Mesendoderm (in vitro differentiated cells): ENCODE data around the gene PAK4.

Experiments used
- DNase-seq: peaks from one replicate; pipeline ENCODE4 v3.0.0; 2013
- H2AK5ac ChIP-seq: 2 replicates; pipeline ENCODE4 v1.6.1; 2013; ENCODE audit warnings: low read length, inconsistent platforms
- H2BK120ac ChIP-seq: 2 replicates; pipeline ENCODE4 v1.6.1; 2013; ENCODE audit warnings: low read depth, mild to moderate bottlenecking, low read length, moderate library complexity, mixed read lengths
- H2BK15ac ChIP-seq: replicated peaks from 2 replicates; pipeline ENCODE4 v1.6.1; 2013; ENCODE audit warnings: low read depth, mild to moderate bottlenecking, moderate library complexity
- H2BK5ac ChIP-seq: 2 replicates; pipeline ENCODE4 v1.6.1; 2013; ENCODE audit warnings: low read length, inconsistent platforms
- H3K18ac ChIP-seq: 2 replicates; pipeline ENCODE4 v1.6.1; 2013; ENCODE audit warnings: mild to moderate bottlenecking, low read length, mixed read lengths
- H3K23ac ChIP-seq: one replicate; pipeline ENCODE4 v1.6.1; 2013; ENCODE audit warnings: low read length
- H3K27ac ChIP-seq: 2 replicates; pipeline ENCODE4 v1.5.1; 2013; ENCODE audit warnings: low read depth, mild to moderate bottlenecking, inconsistent platforms, low read length, moderate library complexity
- H3K27me3 ChIP-seq: 2 replicates; pipeline ENCODE4 v1.6.1; 2013; ENCODE audit warnings: low read length, control low read depth, mild to moderate bottlenecking, inconsistent platforms; ENCODE audit not compliant: insufficient read depth, poor library complexity
- H3K36me3 ChIP-seq: 2 replicates; pipeline ENCODE4 v1.6.1; 2013; ENCODE audit warnings: low read length, inconsistent platforms; ENCODE audit not compliant: control insufficient read depth, insufficient read depth
- H3K4ac ChIP-seq: one replicate; pipeline ENCODE4 v1.6.1; 2013; ENCODE audit warnings: low read depth, mild to moderate bottlenecking, low read length, moderate library complexity
- H3K4me1 ChIP-seq: 2 replicates; pipeline ENCODE4 v1.6.1; 2013; ENCODE audit warnings: low read depth, low read length, inconsistent platforms; ENCODE audit not compliant: control insufficient read depth
- H3K4me2 ChIP-seq: 2 replicates; pipeline ENCODE4 v1.6.1; 2013; ENCODE audit warnings: low read length
- H3K4me3 ChIP-seq: 2 replicates; pipeline ENCODE4 v1.5.1; 2013; ENCODE audit warnings: mild to moderate bottlenecking, low read length
- H3K56ac ChIP-seq: one replicate; pipeline ENCODE4 v1.6.1; 2013; ENCODE audit warnings: low read length
- H3K79me1 ChIP-seq: 2 replicates; pipeline ENCODE4 v1.6.1; 2013; ENCODE audit warnings: low read length, inconsistent platforms
- H3K79me2 ChIP-seq: 2 replicates; pipeline ENCODE4 v1.6.1; 2013; ENCODE audit warnings: mild to moderate bottlenecking, low read length; ENCODE audit not compliant: control insufficient read depth, insufficient read depth
- H3K9ac ChIP-seq: 2 replicates; pipeline ENCODE4 v1.6.1; 2013; ENCODE audit warnings: low read length, inconsistent platforms
- H4K5ac ChIP-seq: one replicate; pipeline ENCODE4 v1.6.1; 2013; ENCODE audit warnings: low read length
- H4K8ac ChIP-seq: one replicate; pipeline ENCODE4 v1.6.1; 2013; ENCODE audit warnings: low read depth, mild to moderate bottlenecking, control low read depth, low read length, moderate library complexity
- WGBS: extraction: QIAGEN DNeasy Blood & Tissue Kit; methylation state at CpG from one replicate; pipeline ENCODE4 v1.1.7; 2013; ENCODE audit warnings: low lambda C conversion rate, missing lambda C conversion rate; ENCODE audit not compliant: insufficient coverage; ENCODE audit errors: extremely low coverage; 5-methylcytosine and 5-hydroxymethylcytosine counted together

The PAK4 gene

DNA sequence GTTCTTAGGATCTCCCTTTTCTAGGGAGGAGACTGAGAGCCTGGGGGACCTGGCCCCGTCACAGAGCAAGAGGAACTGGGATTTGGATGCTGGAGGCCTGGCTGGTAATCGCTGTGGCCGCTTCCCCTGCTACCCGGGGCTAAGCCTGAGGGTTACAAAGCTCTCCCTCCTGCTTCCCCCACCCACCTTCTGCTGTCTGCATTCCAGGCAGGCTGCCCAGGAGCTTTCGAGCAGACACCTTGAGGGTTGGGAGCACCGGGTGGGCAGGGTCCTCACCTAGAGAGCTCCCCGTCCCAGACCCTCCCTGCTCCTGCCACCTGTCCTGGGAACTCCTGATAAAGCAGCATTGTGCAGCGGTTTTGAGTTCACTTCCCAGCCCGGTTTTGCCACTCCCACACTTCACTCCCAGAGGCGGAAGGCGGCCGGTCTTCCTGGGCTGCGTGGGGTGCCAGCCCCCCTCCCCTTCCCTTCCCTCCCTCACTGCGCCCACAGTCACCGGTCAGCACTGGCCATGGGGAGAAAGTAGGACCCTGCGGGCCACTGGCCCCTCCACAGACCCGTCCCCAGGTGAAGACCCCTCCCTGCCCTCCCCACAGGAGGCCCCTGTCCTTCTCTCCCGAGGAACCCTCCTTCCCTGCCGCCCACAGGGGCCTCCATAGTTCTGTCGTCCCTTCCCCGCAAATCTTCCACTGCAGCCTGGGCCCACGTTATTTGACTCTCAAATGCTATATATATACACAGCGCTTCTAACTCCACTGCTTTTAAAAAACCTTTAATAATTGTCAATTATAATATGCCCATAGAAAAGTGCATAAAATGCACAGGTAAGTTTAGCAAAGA lies 8.1 kb downstream of the PAK4 start:
- H3K27me3 ChIP-seq, result no peaks in the 10 kb centered on the region
- H3K23ac ChIP-seq, result no peak overlapping the region
- DNase-seq, result peak; percentile 46
- peaks cover 11% of the 10 kb centered on the region for H3K4me1 ChIP-seq
- no peak overlapping the region for H2BK15ac ChIP-seq
- H3K4me2 ChIP-seq, result no peak overlapping the region
- H3K9ac ChIP-seq, result peak overlapping the region; percentile 33
- H3K36me3 ChIP-seq, result no peaks in the 10 kb centered on the region
- no CpG with 5 or more reads among the region's 23 CpGs for WGBS
- no peak overlapping the region for H2BK5ac ChIP-seq
- H3K79me2 ChIP-seq, result peaks cover 60% of the 10 kb centered on the region
- no peak overlapping the region for H4K8ac ChIP-seq
- no peak overlapping the region for H2AK5ac ChIP-seq
- H2BK120ac ChIP-seq, result no peak overlapping the region
- H3K56ac ChIP-seq, result peak overlapping the region; percentile 57
- no peak overlapping the region for H4K5ac ChIP-seq
- H3K79me1 ChIP-seq, result peaks cover 35% of the 10 kb centered on the region
- H3K4me3 ChIP-seq, result no peak overlapping the region
- H3K18ac ChIP-seq, result peak overlapping the region; percentile 11
- no peak overlapping the region for H3K27ac ChIP-seq
- no peak overlapping the region for H3K4ac ChIP-seq

GRCh38 chr19:39135701-39136100 lies 10.1 kb downstream of the PAK4 start:
- Histone ChIP-seq H3K27ac (no peak overlapping the region), H3K4me3 (no peak overlapping the region), H4K5ac (no peak overlapping the region), H3K56ac (peak overlapping the region; percentile 5), H3K4me1 (peaks cover 26% of the 10 kb centered on the region), H3K18ac (no peak overlapping the region), H2AK5ac (no peak overlapping the region), H3K9ac (no peak overlapping the region), H4K8ac (no peak overlapping the region), H3K36me3 (no peaks in the 10 kb centered on the region), H3K79me1 (peaks cover 35% of the 10 kb centered on the region), H3K23ac (no peak overlapping the region), H3K79me2 (peaks cover 61% of the 10 kb centered on the region), H3K27me3 (no peaks in the 10 kb centered on the region), H2BK5ac (no peak overlapping the region), H2BK120ac (no peak overlapping the region), H2BK15ac (no peak overlapping the region), H3K4me2 (no peak overlapping the region), H3K4ac (no peak overlapping the region)
- WGBS, result no CpG with 5 or more reads among the region's 13 CpGs
- DNase-seq, result no peak

DNA sequence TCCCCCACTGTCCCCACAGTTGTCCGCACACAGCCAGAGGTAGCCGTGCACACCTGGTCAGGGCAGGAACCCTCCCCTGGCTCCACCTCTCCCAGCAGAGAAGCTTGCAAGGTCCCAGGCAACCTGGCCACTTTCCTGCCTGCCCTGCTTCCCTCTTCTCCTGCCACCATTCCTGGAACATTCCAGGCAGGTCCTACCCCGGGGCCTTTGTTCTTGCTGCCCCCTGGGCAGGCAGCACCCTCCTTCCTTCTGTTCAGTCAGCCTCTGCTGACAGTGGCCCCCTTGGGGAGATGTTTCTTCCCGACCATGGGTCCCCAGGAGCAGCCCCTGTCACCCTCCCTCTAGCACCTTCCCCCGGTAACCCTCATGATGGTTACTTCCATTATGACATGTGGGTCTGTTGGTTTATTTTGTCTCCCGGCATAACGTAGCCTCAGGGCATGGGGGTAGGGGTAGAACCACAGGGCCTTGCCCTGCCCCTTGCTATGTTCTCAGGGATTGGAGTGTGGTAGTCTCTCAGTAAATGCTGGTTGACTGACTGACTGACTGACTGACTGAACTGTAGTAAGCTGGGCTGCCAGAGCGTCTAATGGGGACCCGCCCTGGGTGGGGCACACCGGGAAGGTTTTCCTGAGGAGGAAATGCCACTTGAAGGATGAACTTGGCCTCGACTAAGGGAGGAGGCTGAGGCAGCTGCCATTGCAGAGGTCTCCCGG lies 10.8 kb downstream of the PAK4 start:
- no peak overlapping the region for H4K5ac ChIP-seq
- no peak for DNase-seq
- H2BK5ac ChIP-seq, result no peak overlapping the region
- H3K4me1 ChIP-seq, result peaks cover 29% of the 10 kb centered on the region
- H2AK5ac ChIP-seq, result no peak overlapping the region
- H3K27ac ChIP-seq, result no peak overlapping the region
- H3K4ac ChIP-seq, result no peak overlapping the region
- H3K56ac ChIP-seq, result peak overlapping the region; percentile 5
- H3K4me2 ChIP-seq, result no peak overlapping the region
- H2BK15ac ChIP-seq, result no peak overlapping the region
- H3K9ac ChIP-seq, result no peak overlapping the region
- H4K8ac ChIP-seq, result no peak overlapping the region
- H2BK120ac ChIP-seq, result no peak overlapping the region
- H3K18ac ChIP-seq, result no peak overlapping the region
- H3K36me3 ChIP-seq, result no peaks in the 10 kb centered on the region
- H3K4me3 ChIP-seq, result no peak overlapping the region
- whole genome bisulfite sequencing, result no CpG with 5 or more reads among the region's 12 CpGs
- peaks cover 30% of the 10 kb centered on the region for H3K79me1 ChIP-seq
- H3K23ac ChIP-seq, result peak overlapping the region; percentile 31
- H3K79me2 ChIP-seq, result peaks cover 57% of the 10 kb centered on the region
- no peaks in the 10 kb centered on the region for H3K27me3 ChIP-seq

DNA sequence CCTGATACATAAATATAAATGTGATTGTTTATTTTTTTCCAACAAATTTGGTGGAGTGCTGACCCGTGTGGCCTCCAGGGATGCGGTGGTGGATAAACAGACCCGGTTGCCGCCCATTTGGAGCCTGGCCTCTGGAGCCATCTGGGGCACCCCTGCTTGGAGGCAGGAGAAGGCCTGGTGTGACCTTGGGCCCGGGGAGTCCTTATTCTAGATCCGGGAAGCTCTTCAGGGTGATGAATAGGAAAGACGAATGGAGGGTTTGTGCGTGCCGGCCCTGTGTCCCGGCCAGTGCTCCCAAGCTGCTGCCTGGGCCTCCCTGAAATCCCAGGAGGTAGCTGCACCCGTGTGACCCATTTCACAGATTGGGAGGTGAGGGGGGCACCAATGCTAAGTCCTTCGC lies 11.5 kb downstream of the PAK4 start:
- Histone ChIP-seq H3K36me3 (no peaks in the 10 kb centered on the region), H3K4me1 (peaks cover 29% of the 10 kb centered on the region), H2AK5ac (no peak overlapping the region), H2BK120ac (no peak overlapping the region), H3K18ac (no peak overlapping the region), H3K4me3 (no peak overlapping the region), H2BK5ac (no peak overlapping the region), H4K8ac (no peak overlapping the region), H4K5ac (no peak overlapping the region), H3K23ac (no peak overlapping the region), H3K79me2 (peaks cover 54% of the 10 kb centered on the region), H3K9ac (no peak overlapping the region), H3K27me3 (no peaks in the 10 kb centered on the region), H3K4ac (no peak overlapping the region), H3K56ac (no peak overlapping the region), H3K27ac (no peak overlapping the region), H2BK15ac (no peak overlapping the region), H3K79me1 (peaks cover 30% of the 10 kb centered on the region), H3K4me2 (no peak overlapping the region)
- no CpG with 5 or more reads among the region's 12 CpGs for WGBS
- DNase-seq, result no peak

GRCh38 chr19:39138221-39139211 lies 12.9 kb downstream of the PAK4 start:
- Histone ChIP-seq H3K4me3 (no peak overlapping the region), H3K18ac (peak overlapping the region; percentile 33), H3K4ac (peak overlapping the region; percentile 64), H3K4me1 (peaks cover 20% of the 10 kb centered on the region), H3K9ac (no peak overlapping the region), H4K5ac (no peak overlapping the region), H3K56ac (peak overlapping the region; percentile 22), H3K36me3 (no peaks in the 10 kb centered on the region), H3K27me3 (no peaks in the 10 kb centered on the region), H2BK5ac (no peak overlapping the region), H3K79me2 (peaks cover 55% of the 10 kb centered on the region), H4K8ac (no peak overlapping the region), H3K23ac (no peak overlapping the region), H2BK15ac (no peak overlapping the region), H2AK5ac (no peak overlapping the region), H3K27ac (peak overlapping the region; percentile 53), H2BK120ac (no peak overlapping the region), H3K4me2 (no peak overlapping the region), H3K79me1 (peaks cover 23% of the 10 kb centered on the region)
- no peak for DNase-seq
- no CpG with 5 or more reads among the region's 20 CpGs for WGBS
